ENCODE data around the gene NBEA.

DNA sequence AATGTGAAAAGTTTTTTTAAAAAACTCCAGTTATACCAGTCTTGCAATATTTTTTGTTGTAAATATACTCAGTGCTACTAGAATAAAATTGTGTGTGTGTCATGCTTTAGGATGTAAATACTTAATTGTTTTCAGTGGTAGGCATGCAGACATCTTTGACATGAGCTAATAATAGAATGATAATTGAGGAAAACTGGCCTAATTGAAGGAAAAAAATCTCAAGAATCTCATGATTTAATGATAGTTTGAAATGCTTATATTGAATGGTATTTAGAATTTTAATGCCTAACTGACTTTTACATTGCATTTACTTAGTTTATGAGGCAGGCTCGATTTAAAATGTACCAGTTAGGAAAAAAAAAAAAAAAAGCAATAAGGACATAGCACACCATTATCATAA lies 537.6 kb downstream of the NBEA start:
- TF ChIP-seq CTCF (IDR thresholded peaks at IDR 0.05) (no peak), EP300 (IDR thresholded peaks at IDR 0.05) (no peak), POLR2AphosphoS5 (IDR thresholded peaks at IDR 0.05) (no peak), POLR2A (IDR thresholded peaks at IDR 0.05) (no peak)

Measured in stomach (tissue), 4 donors.